ENCODE data around the gene TNS1.

Gene TNS1

GRCh38 chr2:217936952-217937351 lies 65.8 kb downstream of the TNS1 start:
- H3K4me3 ChIP-seq (ENCODE audit: low read depth, low read length) = no peak overlapping the region
- no peak for TF ChIP-seq CTCF (IDR thresholded peaks at IDR 0.05; ENCODE audit: low read depth, low read length, missing control alignments)
- DNase-seq (ENCODE audit: low read depth) = no peak

- no peak for DNase-seq (ENCODE audit: low read depth)
- H3K4me3 ChIP-seq (ENCODE audit: low read depth, low read length) = no peak overlapping the region
- TF ChIP-seq CTCF (IDR thresholded peaks at IDR 0.05; ENCODE audit: low read depth, low read length, missing control alignments) = no peak
Measured at GRCh38 chr2:217935901-217936684, 66.7 kb downstream of the TNS1 start.

- no peak for TF ChIP-seq CTCF (IDR thresholded peaks at IDR 0.05; ENCODE audit: low read depth, low read length, missing control alignments)
Measured at GRCh38 chr2:217935235-217935879, 67.4 kb downstream of the TNS1 start.

GRCh38 chr2:217934321-217935131 lies 68.3 kb downstream of the TNS1 start:
- DNase-seq (ENCODE audit: low read depth) = no peak
- TF ChIP-seq CTCF (IDR thresholded peaks at IDR 0.05; ENCODE audit: low read depth, low read length, missing control alignments) = no peak
- no peak overlapping the region for H3K4me3 ChIP-seq (ENCODE audit: low read depth, low read length)

More at GRCh38 chr2:217935235-217935879, 67.4 kb downstream of the TNS1 start:
- DNase-seq (ENCODE audit: low read depth) = no peak
- H3K4me3 ChIP-seq (ENCODE audit: low read depth, low read length) = no peak overlapping the region

GRCh38 chr2:217933617-217933993 lies 69.2 kb downstream of the TNS1 start:
- DNase-seq (ENCODE audit: low read depth) = no peak
- H3K4me3 ChIP-seq (ENCODE audit: low read depth, low read length) = no peak overlapping the region
- TF ChIP-seq CTCF (IDR thresholded peaks at IDR 0.05; ENCODE audit: low read depth, low read length, missing control alignments) = no peak

GRCh38 chr2:217932803-217933616 lies 69.8 kb downstream of the TNS1 start:
- no peak for DNase-seq (ENCODE audit: low read depth)
- H3K4me3 ChIP-seq (ENCODE audit: low read depth, low read length) = no peak overlapping the region
- no peak for TF ChIP-seq CTCF (IDR thresholded peaks at IDR 0.05; ENCODE audit: low read depth, low read length, missing control alignments)

All from GM12864 (cell line).